GM19099 (cell line): ENCODE data around the gene ITGA1.

Experiments used
- POLR2A ChIP-seq: IDR thresholded peaks from 3 replicates; pipeline ENCODE4 v1.6.1; 2011; ENCODE audit warnings: low read depth; ENCODE audit not compliant: insufficient read length; ENCODE audit errors: extremely low read depth

Gene ITGA1

DNA sequence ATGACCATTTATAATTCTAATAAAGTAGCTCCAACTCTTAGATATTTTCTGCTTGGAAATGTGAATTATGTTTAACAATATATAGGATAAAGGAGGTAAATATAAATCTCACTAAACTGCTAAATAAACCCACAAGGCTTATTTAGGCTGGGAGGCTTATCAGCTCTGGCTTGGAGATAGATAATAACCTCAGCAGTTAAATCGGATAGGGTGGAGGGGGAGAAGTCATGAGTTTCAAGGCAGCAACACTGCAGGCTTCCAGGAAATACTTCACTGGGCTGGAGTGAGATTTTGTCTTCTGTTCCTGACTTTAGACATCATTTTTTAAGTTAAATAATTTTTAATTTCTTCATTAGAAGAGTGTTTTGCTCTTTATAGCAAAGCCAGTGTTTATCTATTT lies 121.5 kb downstream of the ITGA1 start:
- no peak for TF ChIP-seq POLR2A

GRCh38 chr5:52910071-52910470 lies 122.4 kb downstream of the ITGA1 start:
- no peak for TF ChIP-seq POLR2A

GRCh38 chr5:52915176-52915875 lies 127.6 kb downstream of the ITGA1 start:
- no peak for TF ChIP-seq POLR2A

DNA sequence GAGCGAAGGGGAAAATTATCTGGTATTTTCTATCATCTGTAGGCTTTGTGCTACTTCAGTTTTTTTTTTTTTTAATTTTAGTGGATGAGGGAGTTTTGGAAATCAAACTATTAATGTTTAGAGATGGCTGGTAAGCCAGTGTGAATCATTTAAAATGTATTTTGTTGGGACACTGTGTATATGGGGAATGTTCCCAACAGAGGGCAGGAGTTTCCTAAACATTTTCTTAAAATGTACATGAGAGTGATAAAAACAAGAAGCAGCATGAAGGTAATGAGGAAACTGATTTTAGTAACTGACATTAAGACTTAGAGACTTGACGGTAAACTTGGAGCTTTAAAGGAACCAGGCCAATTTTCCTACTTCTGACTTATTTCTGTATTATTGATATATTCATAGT lies 133.2 kb downstream of the ITGA1 start:
- no peak for TF ChIP-seq POLR2A

GRCh38 chr5:52922384-52922783 lies 134.7 kb downstream of the ITGA1 start:
- TF ChIP-seq POLR2A = no peak

GRCh38 chr5:52924456-52924855 lies 136.7 kb downstream of the ITGA1 start:
- TF ChIP-seq POLR2A = no peak

GRCh38 chr5:52925001-52925400 lies 137.3 kb downstream of the ITGA1 start:
- TF ChIP-seq POLR2A = no peak

GRCh38 chr5:52928689-52929088 lies 141.0 kb downstream of the ITGA1 start:
- TF ChIP-seq POLR2A = no peak

DNA sequence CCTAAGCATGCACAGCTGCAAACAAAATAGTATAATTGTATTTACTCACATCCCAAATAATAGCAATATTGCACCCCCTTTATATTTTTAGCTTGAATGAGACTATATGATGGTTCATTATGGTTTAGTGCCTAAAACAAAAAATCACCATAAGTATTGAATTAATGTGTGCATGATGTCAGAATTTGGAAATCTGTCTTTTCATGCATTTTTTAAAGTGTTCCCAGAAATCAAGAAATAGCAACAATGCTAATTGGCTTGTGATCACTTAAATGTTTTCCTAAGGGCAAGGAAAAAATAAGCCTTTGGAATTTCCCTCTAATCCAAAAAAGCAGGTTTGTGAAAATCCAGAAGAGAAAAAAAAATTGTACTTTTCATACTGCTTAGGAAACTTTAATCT lies 150.5 kb downstream of the ITGA1 start:
- TF ChIP-seq POLR2A = no peak

GRCh38 chr5:52943285-52943684 lies 155.6 kb downstream of the ITGA1 start:
- TF ChIP-seq POLR2A = no peak

DNA sequence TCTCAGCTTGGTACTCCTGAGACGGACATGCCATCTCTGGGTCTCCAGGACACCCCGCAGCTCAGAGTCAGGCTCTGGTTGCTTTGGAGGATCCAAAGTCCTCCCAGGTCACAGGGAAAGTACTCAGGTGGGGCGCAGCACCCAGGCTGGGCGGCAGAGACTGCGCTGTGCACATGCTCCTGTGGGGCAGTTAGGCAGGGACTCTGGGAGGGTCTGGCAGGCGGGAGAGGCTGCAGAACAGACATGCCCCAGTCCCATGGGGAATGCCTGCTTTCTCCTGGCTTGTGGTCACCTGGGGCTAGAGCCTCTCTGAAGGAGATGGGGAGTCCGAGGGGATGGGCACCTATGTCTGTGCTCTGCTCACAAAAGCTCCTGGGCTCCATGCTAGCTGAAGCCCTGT lies 156.1 kb downstream of the ITGA1 start:
- no peak for TF ChIP-seq POLR2A

DNA sequence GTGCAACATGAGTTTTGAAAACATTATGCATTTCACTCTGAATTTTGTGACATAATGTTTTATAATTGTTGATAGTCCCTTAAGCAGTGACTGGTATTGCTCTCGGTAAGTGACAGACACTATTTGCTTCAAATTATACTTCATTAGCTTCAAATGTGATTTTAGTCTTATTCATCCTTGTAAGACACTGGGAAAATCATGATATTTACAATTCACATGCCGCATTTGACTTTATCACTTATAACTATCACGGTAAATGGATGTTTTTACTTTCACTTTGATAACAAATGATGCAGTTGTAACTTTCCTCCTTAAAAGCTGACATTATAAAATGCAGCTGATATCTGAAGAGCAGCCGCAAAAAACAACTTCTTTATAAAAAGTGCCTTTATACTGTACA lies 157.3 kb downstream of the ITGA1 start:
- TF ChIP-seq POLR2A = no peak

- no peak for TF ChIP-seq POLR2A
These were observed 159.5 kb downstream of the ITGA1 start for GRCh38 chr5:52947208-52947607.

DNA sequence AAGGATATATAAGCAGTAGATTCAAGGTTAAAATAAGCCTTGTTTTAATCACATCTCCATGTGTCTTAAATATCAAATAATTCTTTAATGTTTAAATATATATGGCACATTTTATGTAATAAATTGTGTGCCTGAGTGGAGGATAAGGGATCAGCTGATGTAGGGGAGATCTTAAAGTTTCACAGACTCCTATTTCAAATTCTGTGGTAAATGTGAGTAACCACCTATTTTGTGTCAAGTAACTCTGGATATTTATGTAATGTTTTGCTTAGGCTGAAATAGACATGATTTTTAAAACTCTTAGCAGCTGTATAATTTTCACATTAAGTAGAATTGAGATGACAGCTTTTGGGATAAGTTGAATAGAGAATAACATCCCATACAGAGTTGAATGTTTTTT lies 160.1 kb downstream of the ITGA1 start:
- no peak for TF ChIP-seq POLR2A

GRCh38 chr5:52948418-52949076 lies 160.8 kb downstream of the ITGA1 start:
- TF ChIP-seq POLR2A = no peak

- TF ChIP-seq POLR2A = no peak
These were observed 163.0 kb downstream of the ITGA1 start for GRCh38 chr5:52950686-52951085.
